NCI-H2227 (cell line): ENCODE results near the gene NTRK3.

Experiments used
- DNase-seq: peaks from one replicate; lab custom pipeline; 2025; ENCODE audit not compliant: unreplicated experiment; lab: John Stamatoyannopoulos, UW

NTRK3 gene

DNA sequence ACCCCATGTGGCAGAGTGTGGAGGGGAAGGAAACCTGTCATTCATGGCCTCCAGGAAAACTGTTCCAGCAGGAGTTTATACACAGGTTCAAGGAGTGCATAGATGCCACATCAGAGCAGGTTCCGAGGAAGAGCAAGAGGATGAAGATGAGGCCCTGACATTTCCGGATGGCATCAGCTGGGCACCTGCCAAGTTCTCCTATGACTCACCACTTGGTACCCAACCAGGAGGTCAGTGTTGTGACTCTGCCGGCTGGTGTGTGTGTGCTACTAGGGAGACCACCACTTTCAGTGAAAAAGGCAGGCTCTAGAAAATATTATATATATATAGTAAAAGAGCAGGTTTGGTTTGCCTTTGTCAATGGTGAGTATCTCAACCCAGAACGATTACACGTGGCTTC is 69.3 kb downstream of the NTRK3 start:
- no peak for DNase-seq

DNA sequence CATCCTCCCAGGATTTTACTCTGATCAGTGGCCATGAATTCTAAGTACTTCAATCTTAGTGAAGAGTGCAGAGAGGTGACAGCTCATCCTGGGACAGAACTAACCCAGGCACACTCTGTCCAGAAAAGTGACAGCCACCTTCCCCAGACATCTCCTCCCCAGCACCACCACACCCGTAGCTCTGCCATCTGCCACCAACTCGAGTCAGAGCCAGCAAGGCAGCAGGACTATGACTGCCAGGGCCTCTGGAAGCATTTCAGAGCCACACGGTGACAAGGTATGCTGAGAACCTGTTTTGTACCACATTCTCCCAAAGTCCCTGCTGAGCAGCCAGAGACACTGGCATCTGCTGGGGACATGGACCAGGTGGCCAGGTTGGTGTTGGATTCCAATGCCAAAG is 71.0 kb downstream of the NTRK3 start:
- no peak for DNase-seq

GRCh38 chr15:88181613-88182012 is 74.9 kb downstream of the NTRK3 start:
- DNase-seq: no peak

DNA sequence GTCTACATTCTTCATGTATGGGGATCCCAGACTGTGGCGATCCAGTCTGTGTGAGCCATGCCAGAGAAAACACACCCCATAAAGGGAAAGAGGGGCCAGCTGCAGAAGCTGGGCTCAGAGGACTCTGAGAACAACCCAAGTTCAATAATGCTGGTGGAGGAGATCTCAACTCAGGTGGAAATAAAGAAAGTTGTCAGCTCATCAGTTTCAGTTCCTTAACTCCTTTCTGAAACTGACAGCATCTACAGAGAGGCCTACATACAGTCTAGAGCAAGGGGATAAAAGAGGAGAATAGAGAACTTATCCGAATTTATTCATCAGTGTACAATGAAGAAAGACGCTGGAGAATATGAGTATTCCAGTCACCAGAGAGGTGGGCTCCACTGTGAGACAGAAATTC is 77.0 kb downstream of the NTRK3 start:
- no peak for DNase-seq

DNA sequence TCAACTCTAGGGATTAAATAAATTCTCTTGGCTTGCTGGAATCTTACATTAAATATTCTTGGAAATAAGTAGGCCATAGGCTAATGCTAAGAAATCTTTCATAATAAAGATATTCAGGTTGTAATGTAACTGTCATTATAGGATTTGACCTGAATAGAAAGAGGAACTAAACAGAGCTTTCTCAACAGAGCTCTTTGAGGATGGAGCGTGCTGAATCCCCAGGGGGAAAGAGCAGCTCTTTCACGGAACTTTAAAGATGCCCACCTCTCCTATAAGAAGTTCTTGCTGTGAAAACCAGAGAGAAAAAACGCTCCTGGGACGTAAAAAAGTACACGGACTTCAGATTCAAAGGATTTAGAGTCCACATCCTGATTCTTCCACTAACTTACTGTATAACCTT is 77.9 kb downstream of the NTRK3 start:
- DNase-seq: no peak

- DNase-seq: no peak
These were observed 79.1 kb downstream of the NTRK3 start for GRCh38 chr15:88177451-88177850.

DNA sequence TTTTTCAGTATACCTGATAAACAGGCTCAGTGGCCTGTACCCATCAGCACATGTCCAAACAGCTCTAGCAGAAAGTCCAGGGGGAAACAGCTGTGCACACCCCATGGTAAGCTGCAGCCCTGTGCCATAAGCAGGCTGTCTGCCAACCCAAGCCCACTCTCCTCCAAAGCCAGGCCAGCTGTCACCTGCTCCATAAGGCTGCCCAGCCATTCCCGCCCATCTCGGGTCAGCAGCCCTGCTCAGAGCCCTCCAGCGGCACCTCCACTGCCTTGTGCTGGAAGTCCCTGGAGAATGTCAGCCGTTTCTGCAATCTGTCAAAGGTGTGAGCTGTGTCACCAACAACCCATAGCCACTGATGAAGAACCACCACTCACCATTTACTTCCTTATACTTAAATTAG is 82.0 kb downstream of the NTRK3 start:
- no peak for DNase-seq

DNA sequence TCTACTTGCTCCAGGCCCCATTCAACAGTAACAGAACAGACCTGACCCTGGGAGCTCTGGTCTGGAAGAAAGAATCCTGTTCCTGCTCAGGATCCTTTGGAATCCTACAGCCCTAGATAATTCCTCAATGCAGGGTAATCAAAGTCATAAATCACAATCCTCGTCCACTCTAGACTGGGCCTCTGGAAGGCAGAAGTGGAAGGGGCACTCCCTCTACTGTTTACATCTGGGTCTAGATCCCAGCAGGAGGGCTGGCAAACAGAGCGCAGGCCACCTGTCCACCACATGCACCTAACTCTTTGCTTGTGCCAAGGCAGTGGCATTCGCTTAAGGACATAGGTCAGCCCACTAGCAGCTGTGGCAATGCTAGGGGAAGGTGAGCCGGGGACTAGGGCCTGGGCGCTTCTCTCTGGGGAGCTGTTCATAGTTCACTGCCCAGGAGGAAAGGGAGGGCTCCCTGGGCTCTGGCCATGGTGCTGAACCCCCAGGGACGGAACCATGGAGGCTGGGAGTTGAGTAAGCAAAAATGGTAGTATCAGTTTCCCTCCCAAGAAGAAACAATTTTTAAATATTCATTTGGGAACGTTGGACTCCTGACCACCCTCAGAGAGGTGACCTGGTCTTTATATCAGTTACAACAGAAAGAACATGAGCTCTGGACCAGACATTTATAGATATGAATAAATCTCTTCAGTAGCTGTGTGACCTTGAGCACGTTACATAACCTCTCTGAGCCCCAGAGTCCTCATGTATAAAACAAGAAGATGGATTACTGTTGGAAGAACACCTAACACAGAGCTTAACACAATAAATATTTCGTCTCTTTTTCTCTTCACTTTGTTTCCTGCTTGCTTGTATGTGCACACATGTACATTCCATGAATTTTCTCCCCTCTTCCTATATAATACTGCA is 90.2 kb downstream of the NTRK3 start:
- DNase-seq: no peak

DNA sequence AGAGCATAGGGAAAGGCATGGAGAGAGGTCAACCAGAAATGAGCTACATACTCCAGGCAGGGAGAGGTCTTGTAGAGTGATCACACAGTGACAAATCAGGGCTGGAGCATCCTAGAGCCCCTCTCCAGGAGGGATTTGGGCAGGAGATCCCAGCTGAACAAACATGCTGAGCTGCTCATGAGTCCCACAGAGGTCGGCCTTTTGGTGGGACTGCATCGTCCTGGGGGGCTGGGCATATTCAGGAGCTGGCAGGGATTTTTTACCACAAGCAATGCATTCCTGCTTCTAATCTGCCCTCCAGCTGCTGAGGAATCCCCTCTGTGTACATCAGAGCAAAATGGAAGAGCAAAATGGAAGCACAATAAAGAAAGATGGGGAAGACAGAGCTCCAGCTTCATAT is 94.9 kb downstream of the NTRK3 start:
- no peak for DNase-seq

GRCh38 chr15:88155310-88155709 is 101.2 kb downstream of the NTRK3 start:
- DNase-seq: no peak

DNA sequence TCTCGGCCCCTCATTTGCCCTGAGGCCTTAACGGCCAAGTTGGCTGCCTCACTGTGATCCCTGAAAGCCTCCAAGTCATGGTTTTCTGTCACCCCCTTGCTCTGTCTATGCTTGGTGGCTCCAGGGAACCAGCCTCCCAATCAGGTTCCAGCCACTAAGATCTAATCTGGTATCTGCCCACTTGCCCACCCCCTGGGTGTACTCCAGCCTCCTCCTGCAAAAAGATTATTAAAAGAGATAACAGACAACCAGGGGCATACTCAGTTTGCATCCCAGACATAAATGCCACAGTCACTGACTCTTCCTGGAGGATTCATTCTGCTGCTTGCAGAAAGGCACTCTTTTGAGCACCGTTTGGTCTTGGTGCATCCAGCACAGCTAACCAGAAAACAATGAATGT is 103.9 kb downstream of the NTRK3 start:
- DNase-seq: no peak

DNA sequence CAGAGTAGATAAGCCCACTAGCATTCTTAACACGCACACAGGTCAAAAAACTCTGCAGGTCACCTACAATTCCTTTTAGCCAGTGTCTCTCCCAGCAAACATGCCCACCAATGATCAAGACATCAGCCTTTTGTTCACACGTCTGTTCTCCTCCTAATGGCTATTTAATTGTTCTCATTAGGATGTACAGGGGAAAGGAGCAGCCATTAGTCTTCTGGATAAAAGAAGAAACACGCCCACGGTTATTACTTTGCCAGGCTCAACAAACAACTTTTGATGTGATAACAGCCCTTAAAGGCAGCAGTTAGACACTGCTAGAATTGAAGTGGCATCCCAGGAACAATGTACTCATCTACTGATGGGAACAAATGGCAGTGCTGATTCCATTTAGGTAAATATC is 108.8 kb downstream of the NTRK3 start:
- no peak for DNase-seq

DNA sequence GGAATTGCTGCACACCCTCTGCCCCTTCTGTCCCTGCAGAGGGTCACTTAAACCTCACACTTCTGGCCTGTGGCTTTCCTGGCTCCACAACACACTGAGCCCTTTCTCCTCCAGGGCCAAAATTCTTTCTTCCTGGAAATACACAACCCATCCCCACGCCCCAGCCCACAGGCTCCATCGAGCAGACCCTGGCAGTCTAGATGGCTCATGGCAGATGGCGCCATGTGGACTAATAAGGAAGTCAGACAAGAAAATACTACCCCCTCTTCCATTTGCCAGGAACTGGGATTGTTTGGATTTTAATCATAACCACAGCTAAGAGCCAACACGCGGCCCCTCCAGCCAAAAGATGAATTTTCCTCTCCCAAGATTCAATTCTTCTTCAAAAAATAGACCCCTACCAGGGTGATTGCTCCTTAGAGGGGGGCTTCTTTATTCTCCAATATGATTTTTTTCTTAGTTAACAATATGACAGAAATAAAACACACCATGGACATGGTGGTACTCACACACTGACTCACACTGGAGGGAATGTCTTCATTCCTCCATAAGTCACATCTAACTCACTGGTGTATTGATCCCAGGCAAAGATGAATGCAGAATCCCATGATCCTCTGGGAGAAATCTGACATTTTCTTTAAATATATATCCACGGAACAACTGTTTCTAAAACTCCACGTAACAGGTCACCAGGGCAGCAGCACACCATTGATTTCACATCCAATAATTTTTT is 111.5 kb downstream of the NTRK3 start:
- no peak for DNase-seq

DNA sequence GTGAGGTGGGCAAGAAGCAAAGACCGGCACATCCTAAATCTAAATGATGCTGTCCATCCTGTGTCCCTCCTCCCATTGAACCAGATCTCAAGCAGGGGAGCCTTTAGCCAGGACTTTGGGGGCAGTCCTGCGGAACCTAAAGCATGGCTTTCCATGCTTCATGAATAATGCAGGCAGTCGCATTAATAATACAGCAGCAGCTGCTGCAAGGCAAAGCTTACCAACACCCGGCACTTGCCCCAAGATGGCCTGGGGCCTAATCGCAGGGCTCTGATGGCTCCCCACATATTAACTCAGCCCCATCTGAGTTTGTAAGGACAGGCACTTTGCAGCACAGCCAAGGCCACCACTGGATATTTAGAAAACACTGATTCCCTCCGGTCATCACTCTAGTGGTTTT is 114.4 kb downstream of the NTRK3 start:
- DNase-seq: no peak

DNA sequence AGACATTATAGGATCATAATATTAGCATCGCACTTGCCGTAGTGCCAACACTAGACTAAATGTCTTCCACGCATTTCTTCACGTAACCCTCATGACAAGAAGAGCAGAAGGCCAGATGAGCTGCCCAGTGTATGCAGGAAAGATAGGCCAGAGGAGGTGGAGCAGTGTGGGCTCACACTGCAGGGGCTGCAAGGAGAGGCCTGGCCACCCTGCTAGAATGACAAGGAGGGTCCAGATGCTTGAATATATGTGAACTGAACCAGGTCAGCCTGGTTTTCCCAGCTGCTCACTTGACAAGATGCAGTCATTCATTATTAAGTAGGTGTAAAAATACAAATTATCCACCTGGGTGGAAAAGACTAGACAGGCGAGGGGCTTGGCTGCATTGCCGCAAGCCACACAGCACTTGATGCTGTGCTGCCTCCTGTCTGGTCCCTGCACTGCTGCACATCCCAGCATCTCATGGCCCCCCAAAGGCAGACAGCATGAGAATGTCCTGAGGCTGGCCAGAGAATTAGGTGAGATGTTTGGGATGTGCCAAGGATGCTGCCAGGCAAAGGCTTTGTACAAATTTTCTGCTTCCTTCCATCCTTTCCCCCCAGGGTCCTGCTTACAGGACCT is 115.2 kb downstream of the NTRK3 start:
- no peak for DNase-seq

- no peak for DNase-seq
These were observed 116.1 kb downstream of the NTRK3 start for GRCh38 chr15:88140398-88140797.

- DNase-seq: no peak
These were observed 116.6 kb downstream of the NTRK3 start for GRCh38 chr15:88139936-88140335.

DNA sequence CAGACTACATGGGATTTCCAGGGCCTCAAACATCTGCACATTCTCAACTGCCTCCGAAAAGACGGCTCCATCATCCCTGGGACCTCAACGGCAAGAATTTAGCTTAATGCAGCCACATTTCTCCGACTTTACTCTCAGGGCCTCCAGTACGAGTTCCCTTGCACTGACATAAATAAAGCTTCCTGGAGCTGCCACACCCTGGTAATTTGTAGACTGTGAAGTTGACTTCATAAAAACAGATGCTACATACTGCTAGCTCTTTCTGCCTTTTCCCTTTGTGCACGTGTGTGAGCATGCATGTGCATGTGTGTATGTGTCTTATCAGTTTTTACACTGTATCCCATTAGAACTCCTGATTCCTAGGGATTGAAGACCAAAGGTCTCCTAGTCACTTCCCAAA is 122.7 kb downstream of the NTRK3 start:
- DNase-seq: no peak

DNA sequence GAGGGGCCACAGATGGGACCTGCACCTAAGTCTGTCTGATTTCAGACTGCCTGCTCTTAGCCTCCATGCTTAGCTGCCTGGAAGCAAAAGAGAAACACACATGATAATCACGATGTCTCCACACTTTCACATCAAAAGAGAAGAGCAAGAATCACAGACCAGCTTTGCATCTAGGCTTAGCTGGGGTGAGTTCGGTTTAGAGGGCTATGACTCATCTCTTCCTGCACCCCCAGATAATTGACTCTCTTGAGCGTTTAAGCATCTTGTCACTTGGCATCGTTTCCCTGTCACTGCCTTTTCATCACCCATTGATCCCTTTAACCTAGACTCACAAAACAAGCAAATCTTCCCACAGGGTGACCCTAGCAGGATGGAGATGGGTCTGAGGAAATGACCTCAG is 124.0 kb downstream of the NTRK3 start:
- DNase-seq: no peak

- no peak for DNase-seq
These were observed 124.6 kb downstream of the NTRK3 start for GRCh38 chr15:88131937-88132336.

GRCh38 chr15:88127432-88127790 is 129.1 kb downstream of the NTRK3 start:
- no peak for DNase-seq
